ENCODE measurements around the gene POLR3G. TPM values are rescaled to one million over a fixed set of nuclear protein-coding genes. Genes with fewer than 3 reads are reported as not detected.

Gene POLR3G
- polyA plus RNA-seq, 1 donor from 2014 or later: 2.7 TPM

GRCh38 chr5:90476391-90476790 is 1.7 kb downstream of the POLR3G start:
- Histone ChIP-seq H3K27ac (ENCODE audit: low read length) (no peak overlapping the region), H3K27me3 (ENCODE audit: insufficient read depth, low read depth, low read length) (peaks cover 10% of the 10 kb centered on the region), H3K4me2 (ENCODE audit: low read length) (no peak overlapping the region), H3K9me2 (ENCODE audit: insufficient read depth, low read length) (no peaks in the 10 kb centered on the region), H3K4me3 (ENCODE audit: low read length) (no peak overlapping the region), H3F3A (ENCODE audit: insufficient read depth, low read length, poor library complexity, severe bottlenecking) (peaks cover 3% of the 10 kb centered on the region), H3K9me3 (ENCODE audit: low read length) (no peaks in the 10 kb centered on the region), H3K36me3 (ENCODE audit: insufficient read depth, low read length) (no peaks in the 10 kb centered on the region), H4K20me1 (ENCODE audit: insufficient read depth) (no peaks in the 10 kb centered on the region), H3K9ac (ENCODE audit: low read length) (no peak overlapping the region), H2AFZ (ENCODE audit: low read depth, low read length) (no peak overlapping the region), H3K79me2 (replicated peaks; ENCODE audit: insufficient read depth, low read length) (peaks cover 15% of the 10 kb centered on the region)
- TF ChIP-seq EP300 (conservative IDR thresholded peaks at IDR 0.05; ENCODE audit: poor library complexity, severe bottlenecking): no peak
- no peak for TF ChIP-seq EZH2 (IDR thresholded peaks at IDR 0.05; ENCODE audit: borderline replicate concordance, insufficient read depth, low read length, poor library complexity, severe bottlenecking)
- no peak for TF ChIP-seq REST (IDR thresholded peaks at IDR 0.05; ENCODE audit: borderline replicate concordance)
- TF ChIP-seq POLR2AphosphoS5 (IDR thresholded peaks at IDR 0.05): no peak
- no peak for TF ChIP-seq MXI1 (conservative IDR thresholded peaks at IDR 0.05; ENCODE audit: poor library complexity, severe bottlenecking)
- TF ChIP-seq TAF1 (IDR thresholded peaks at IDR 0.05; ENCODE audit: low read depth): no peak
- no peak for TF ChIP-seq CTCF (IDR thresholded peaks at IDR 0.05; ENCODE audit: poor library complexity, severe bottlenecking)
- no peak for TF ChIP-seq SMC3 (conservative IDR thresholded peaks at IDR 0.05; ENCODE audit: poor library complexity)
- no peak for TF ChIP-seq RAD21 (conservative IDR thresholded peaks at IDR 0.05)

- Histone ChIP-seq H4K20me1 (ENCODE audit: insufficient read depth) (no peaks in the 10 kb centered on the region), H3K4me3 (ENCODE audit: low read length) (no peak overlapping the region), H3K27ac (ENCODE audit: low read length) (no peak overlapping the region), H3K9ac (ENCODE audit: low read length) (no peak overlapping the region), H3K36me3 (ENCODE audit: insufficient read depth, low read length) (no peaks in the 10 kb centered on the region), H2AFZ (ENCODE audit: low read depth, low read length) (no peak overlapping the region), H3K9me3 (ENCODE audit: low read length) (no peaks in the 10 kb centered on the region), H3K4me2 (ENCODE audit: low read length) (no peak overlapping the region), H3K79me2 (replicated peaks; ENCODE audit: insufficient read depth, low read length) (peaks cover 9% of the 10 kb centered on the region), H3K9me2 (ENCODE audit: insufficient read depth, low read length) (no peaks in the 10 kb centered on the region), H3F3A (ENCODE audit: insufficient read depth, low read length, poor library complexity, severe bottlenecking) (peaks cover 3% of the 10 kb centered on the region), H3K27me3 (ENCODE audit: insufficient read depth, low read depth, low read length) (peaks cover 10% of the 10 kb centered on the region)
- TF ChIP-seq MXI1 (conservative IDR thresholded peaks at IDR 0.05; ENCODE audit: poor library complexity, severe bottlenecking): no peak
- no peak for TF ChIP-seq EP300 (conservative IDR thresholded peaks at IDR 0.05; ENCODE audit: poor library complexity, severe bottlenecking)
- TF ChIP-seq EZH2 (IDR thresholded peaks at IDR 0.05; ENCODE audit: borderline replicate concordance, insufficient read depth, low read length, poor library complexity, severe bottlenecking): no peak
Measured at GRCh38 chr5:90477073-90477472, 2.4 kb downstream of the POLR3G start.

Measured in neural cell (in vitro differentiated cells).